HEK293T (cell line): ENCODE results near the gene CA12.
"Not testable (repeated sequence)": the region's sequence is repeated elsewhere in the genome, so short reads cannot be mapped to it uniquely, and the experiment has no call there.

Experiments used
- CTCF ChIA-PET: fragments of 350-600 bp; formaldehyde crosslinking; extraction: SDS; loops from one replicate; lab custom pipeline; 2021; ENCODE audit warnings: antibody characterized with exemption, inconsistent platforms; lab: Yijun Ruan, JAX
- POLR2A ChIA-PET: fragments of 350-600 bp; formaldehyde crosslinking; extraction: SDS; loops from one replicate; lab custom pipeline; 2020; ENCODE audit warnings: antibody characterized with exemption, inconsistent platforms; lab: Yijun Ruan, JAX
- DNase-seq: peaks from one replicate; pipeline ENCODE4 v3.0.0; 2012; ENCODE audit warnings: mixed read lengths; ENCODE audit errors: extremely low spot score
- ARNT ChIP-seq: fragments of 450-650 bp; IDR thresholded peaks from 2 replicates; pipeline ENCODE4 v1.6.1; 2017; ENCODE audit warnings: mild to moderate bottlenecking
- BHLHE40 ChIP-seq: fragments of 450-650 bp; IDR thresholded peaks from 2 replicates; pipeline ENCODE4 v1.6.1; 2016; ENCODE audit warnings: mild to moderate bottlenecking, moderate library complexity, borderline replicate concordance
- CTBP1 ChIP-seq: fragments of 450-650 bp; IDR thresholded peaks from 2 replicates; pipeline ENCODE4 v1.6.1; 2016; ENCODE audit warnings: borderline replicate concordance
- ELF4 ChIP-seq: fragments of 450-650 bp; IDR thresholded peaks from 2 replicates; pipeline ENCODE4 v1.6.1; 2017; ENCODE audit warnings: antibody characterized with exemption
- FOXA1 ChIP-seq: fragments of 450-650 bp; IDR thresholded peaks from 2 replicates; pipeline ENCODE4 v1.6.1; 2016; ENCODE audit warnings: mild to moderate bottlenecking
- FOXK2 ChIP-seq: fragments of 450-650 bp; IDR thresholded peaks from 2 replicates; pipeline ENCODE4 v1.6.1; 2016; ENCODE audit warnings: mild to moderate bottlenecking
- FOXM1 ChIP-seq: fragments of 450-650 bp; IDR thresholded peaks from 2 replicates; pipeline ENCODE4 v1.6.1; 2017; ENCODE audit warnings: mild to moderate bottlenecking, borderline replicate concordance
- HDGF ChIP-seq: fragments of 450-650 bp; IDR thresholded peaks from 2 replicates; pipeline ENCODE4 v1.6.1; 2017; ENCODE audit warnings: antibody characterized with exemption, borderline replicate concordance
- L3MBTL2 ChIP-seq: fragments of 450-650 bp; conservative IDR thresholded peaks from 2 replicates; pipeline ENCODE4 v1.6.1; 2016; ENCODE audit warnings: mild to moderate bottlenecking
- LEF1 ChIP-seq: fragments of 450-650 bp; IDR thresholded peaks from 2 replicates; pipeline ENCODE4 v1.6.1; 2017; ENCODE audit warnings: mild to moderate bottlenecking, borderline replicate concordance
- NFRKB ChIP-seq: fragments of 450-650 bp; IDR thresholded peaks from 2 replicates; pipeline ENCODE4 v1.6.1; 2016; ENCODE audit warnings: mild to moderate bottlenecking, moderate library complexity
- PKNOX1 ChIP-seq: fragments of 450-650 bp; IDR thresholded peaks from 2 replicates; pipeline ENCODE4 v1.6.1; 2016
- SP1 ChIP-seq: fragments of 450-650 bp; IDR thresholded peaks from 2 replicates; pipeline ENCODE4 v1.6.1; 2017
- SUZ12 ChIP-seq: fragments of 450-650 bp; IDR thresholded peaks from 2 replicates; pipeline ENCODE4 v1.6.1; 2016; ENCODE audit warnings: mild to moderate bottlenecking
- TARDBP ChIP-seq: fragments of 450-650 bp; IDR thresholded peaks from 2 replicates; pipeline ENCODE4 v1.6.1; 2016
- ZNF384 ChIP-seq: fragments of 450-650 bp; IDR thresholded peaks from 2 replicates; pipeline ENCODE4 v1.6.1; 2016

CA12 gene

GRCh38 chr15:63330926-63331325, 50.7 kb downstream of the CA12 start:
- POLR2A ChIA-PET: no interaction called here
- DNase-seq: no peak
- TF ChIP-seq L3MBTL2: no peak
- no peak for TF ChIP-seq SP1
- CTCF ChIA-PET: no interaction called here

- CTCF ChIA-PET: no interaction called here
- POLR2A ChIA-PET: no interaction called here
- no peak for DNase-seq
- TF ChIP-seq FOXA1: no peak
- no peak for TF ChIP-seq ELF4
- no peak for TF ChIP-seq SP1
Measured at GRCh38 chr15:63329567-63330350, 51.9 kb downstream of the CA12 start.

GRCh38 chr15:63327648-63328421, 53.8 kb downstream of the CA12 start:
- ChIA-PET CTCF (no interaction called here), POLR2A (no interaction called here)
- no peak for DNase-seq
- TF ChIP-seq L3MBTL2: no peak

- POLR2A ChIA-PET: no interaction called here
- CTCF ChIA-PET: no interaction called here
- TF ChIP-seq FOXA1 (no peak), ARNT (no peak), PKNOX1 (no peak), CTBP1 (no peak), ELF4 (no peak), ZNF384 (no peak), BHLHE40 (no peak), NFRKB (no peak), FOXM1 (no peak), SP1 (no peak), HDGF (no peak), FOXK2 (no peak)
- no peak for DNase-seq
Measured at GRCh38 chr15:63324770-63325169, 56.9 kb downstream of the CA12 start.

- ChIA-PET CTCF (interaction anchor here (0.6 kb wide), 1 partner anchor 164 kb away, joined by 3 read pairs; no protein-coding TSS in a partner anchor), POLR2A (no interaction called here)
- TF ChIP-seq SUZ12 (no peak), HDGF (no peak), NFRKB (no peak), FOXA1 (no peak), L3MBTL2 (no peak), FOXM1 (no peak), ARNT (no peak)
- no peak for DNase-seq
Measured at GRCh38 chr15:63323798-63324563, 57.7 kb downstream of the CA12 start.

- ChIA-PET CTCF (no interaction called here), POLR2A (no interaction called here)
- no peak for DNase-seq
- no peak for TF ChIP-seq BHLHE40
- TF ChIP-seq FOXK2: no peak
- TF ChIP-seq LEF1: no peak
- no peak for TF ChIP-seq SP1
- no peak for TF ChIP-seq FOXM1
- TF ChIP-seq ELF4: no peak
- no peak for TF ChIP-seq HDGF
- no peak for TF ChIP-seq CTBP1
- TF ChIP-seq ARNT: no peak
- no peak for TF ChIP-seq NFRKB
- TF ChIP-seq TARDBP: no peak
- TF ChIP-seq PKNOX1: no peak
- no peak for TF ChIP-seq L3MBTL2
- TF ChIP-seq SUZ12: no peak
- no peak for TF ChIP-seq ZNF384
- TF ChIP-seq FOXA1: no peak
Measured at GRCh38 chr15:63322541-63322940, 59.1 kb downstream of the CA12 start.

- TF ChIP-seq ARNT: no peak
- no peak for TF ChIP-seq ELF4
- TF ChIP-seq BHLHE40: no peak
- TF ChIP-seq NFRKB: no peak
- TF ChIP-seq TARDBP: no peak
- TF ChIP-seq FOXM1: no peak
- no peak for TF ChIP-seq CTBP1
- TF ChIP-seq FOXA1: no peak
- no peak for TF ChIP-seq ZNF384
- TF ChIP-seq L3MBTL2: no peak
- TF ChIP-seq LEF1: no peak
- no peak for TF ChIP-seq PKNOX1
- TF ChIP-seq SUZ12: no peak
- DNase-seq: no peak
- POLR2A ChIA-PET: no interaction called here
- CTCF ChIA-PET: no interaction called here
Measured at GRCh38 chr15:63321462-63321861, 60.2 kb downstream of the CA12 start.

GRCh38 chr15:63320981-63321380, 60.7 kb downstream of the CA12 start:
- POLR2A ChIA-PET, CTCF ChIA-PET, DNase-seq: not testable (repeated sequence)

GRCh38 chr15:63320446-63320845, 61.2 kb downstream of the CA12 start:
- POLR2A ChIA-PET, CTCF ChIA-PET, DNase-seq: not testable (repeated sequence)
